ENCODE measurements around the gene C1orf115. TPM values are rescaled to one million over a fixed set of nuclear protein-coding genes. Genes with fewer than 3 reads are reported as not detected.

Gene C1orf115
- polyA plus RNA-seq, 3 donors, result 0.47 to 3.1 (median 1.9) TPM

DNA sequence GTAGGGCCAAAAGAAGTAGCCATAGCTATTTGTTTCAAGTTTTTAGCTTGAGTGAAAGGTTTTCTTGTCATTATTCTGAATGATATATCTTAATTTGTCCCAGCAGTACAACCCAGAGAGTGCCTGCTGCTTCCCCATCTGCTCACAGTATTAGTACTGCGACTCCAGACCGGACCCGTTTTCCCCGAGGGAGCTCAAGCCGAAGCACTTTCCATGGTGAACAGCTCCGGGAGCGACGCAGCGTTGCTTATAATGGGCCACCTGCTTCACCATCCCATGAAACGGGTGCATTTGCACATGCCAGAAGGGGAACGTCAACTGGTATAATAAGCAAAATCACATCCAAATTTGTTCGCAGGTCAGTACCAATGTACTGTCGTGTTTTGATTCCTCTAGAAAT lies 37.2 kb upstream of the C1orf115 start:
- 100% methylated on average over 6 of the region's 13 CpGs for WGBS (ENCODE audit: insufficient coverage)

DNA sequence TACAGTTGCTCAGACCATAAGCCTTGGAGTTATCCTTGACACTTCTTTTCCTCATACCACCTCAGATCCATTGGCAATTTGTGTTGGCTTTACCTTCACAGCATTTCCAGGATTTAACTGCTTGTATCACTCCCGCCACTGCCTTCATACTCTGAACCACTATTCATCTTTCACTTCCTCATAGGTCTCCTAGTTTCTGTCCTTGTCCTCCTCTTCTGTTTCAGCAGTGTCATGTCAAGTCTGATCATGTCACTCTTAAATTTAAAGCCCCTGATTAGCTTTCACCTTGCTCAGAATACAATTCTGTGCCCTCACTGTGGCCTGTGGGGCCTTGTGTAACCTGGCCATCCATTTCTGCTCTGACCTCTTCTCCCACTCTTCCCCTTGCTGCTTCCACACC lies 34.7 kb upstream of the C1orf115 start:
- no peaks in the 10 kb centered on the region for H3K9me3 Mint-ChIP-seq
- Histone ChIP-seq H3K79me2 (ENCODE audit: insufficient read depth, low read length) (no peaks in the 10 kb centered on the region), H3K4me3 (replicated peaks in 1 of 3; ENCODE audit: low read depth in 2 of 3, low read length in 3 of 3) (no peak overlapping the region), H4K20me1 (ENCODE audit: insufficient read depth, low read length) (no peaks in the 10 kb centered on the region), H2AFZ (ENCODE audit: insufficient read depth, low read depth, low read length, poor library complexity, severe bottlenecking) (peak overlapping the region; percentile 44), H3K27me3 (ENCODE audit: control insufficient read depth in 2 of 2, insufficient read depth in 2 of 2, low read length in 2 of 2) (no peaks in the 10 kb centered on the region), H3K27ac (ENCODE audit: low read depth in 1 of 2, low read length in 2 of 2) (no peak overlapping the region), H3K4me1 (ENCODE audit: control insufficient read depth in 1 of 2, insufficient read depth in 2 of 2, low read length in 2 of 2) (no peaks in the 10 kb centered on the region), H3K9me3 (replicated peaks in 1 of 2; ENCODE audit: control insufficient read depth in 1 of 2, insufficient read depth in 1 of 2, low read length in 2 of 2) (no peaks in the 10 kb centered on the region), H3K9ac (ENCODE audit: insufficient read depth, low read length, poor library complexity, severe bottlenecking) (no peak overlapping the region), H3K4me2 (replicated peaks; ENCODE audit: extremely low read depth, low read length, poor library complexity, severe bottlenecking) (peak overlapping the region; percentile 14), H3K36me3 (replicated peaks in 1 of 2; ENCODE audit: control insufficient read depth in 1 of 2, insufficient read depth in 2 of 2, low read length in 2 of 2) (no peaks in the 10 kb centered on the region)
- H3K4me1 Mint-ChIP-seq, result peaks cover 6% of the 10 kb centered on the region
- intact Hi-C loops (cut with micrococcal nuclease), result no loop called here
- no peak for DNase-seq
- H3K27me3 Mint-ChIP-seq (ENCODE audit: low read depth in 3 of 3), result peaks cover 0 to 4% (median 0%) of the 10 kb centered on the region in 3 donors
- H3K27ac Mint-ChIP-seq, result no peak overlapping the region
- TF ChIP-seq, protein P1, sequence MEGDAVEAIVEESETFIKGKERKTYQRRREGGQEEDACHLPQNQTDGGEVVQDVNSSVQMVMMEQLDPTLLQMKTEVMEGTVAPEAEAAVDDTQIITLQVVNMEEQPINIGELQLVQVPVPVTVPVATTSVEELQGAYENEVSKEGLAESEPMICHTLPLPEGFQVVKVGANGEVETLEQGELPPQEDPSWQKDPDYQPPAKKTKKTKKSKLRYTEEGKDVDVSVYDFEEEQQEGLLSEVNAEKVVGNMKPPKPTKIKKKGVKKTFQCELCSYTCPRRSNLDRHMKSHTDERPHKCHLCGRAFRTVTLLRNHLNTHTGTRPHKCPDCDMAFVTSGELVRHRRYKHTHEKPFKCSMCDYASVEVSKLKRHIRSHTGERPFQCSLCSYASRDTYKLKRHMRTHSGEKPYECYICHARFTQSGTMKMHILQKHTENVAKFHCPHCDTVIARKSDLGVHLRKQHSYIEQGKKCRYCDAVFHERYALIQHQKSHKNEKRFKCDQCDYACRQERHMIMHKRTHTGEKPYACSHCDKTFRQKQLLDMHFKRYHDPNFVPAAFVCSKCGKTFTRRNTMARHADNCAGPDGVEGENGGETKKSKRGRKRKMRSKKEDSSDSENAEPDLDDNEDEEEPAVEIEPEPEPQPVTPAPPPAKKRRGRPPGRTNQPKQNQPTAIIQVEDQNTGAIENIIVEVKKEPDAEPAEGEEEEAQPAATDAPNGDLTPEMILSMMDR (IDR thresholded peaks at IDR 0.05), result no peak
- no peaks in the 10 kb centered on the region for H3K36me3 Mint-ChIP-seq
- WGBS (ENCODE audit: insufficient coverage), result 10% methylated on average over 1 of the region's 1 CpG
- H3K4me3 Mint-ChIP-seq, result peak overlapping the region in 1 of 2 donors; percentile 66

More for the DNA sequence above, 37.2 kb upstream of the C1orf115 start:
- TF ChIP-seq, protein P1 (IDR thresholded peaks at IDR 0.05), result no peak
- no peak overlapping the region for H3K4me3 Mint-ChIP-seq
- H3K4me1 Mint-ChIP-seq, result peaks cover 6% of the 10 kb centered on the region
- H3K27ac Mint-ChIP-seq, result no peak overlapping the region
- Histone ChIP-seq H2AFZ (ENCODE audit: insufficient read depth, low read depth, low read length, poor library complexity, severe bottlenecking) (no peak overlapping the region), H3K36me3 (replicated peaks in 1 of 2; ENCODE audit: control insufficient read depth in 1 of 2, insufficient read depth in 2 of 2, low read length in 2 of 2) (no peaks in the 10 kb centered on the region), H4K20me1 (ENCODE audit: insufficient read depth, low read length) (no peaks in the 10 kb centered on the region), H3K79me2 (ENCODE audit: insufficient read depth, low read length) (no peaks in the 10 kb centered on the region), H3K4me1 (ENCODE audit: control insufficient read depth in 1 of 2, insufficient read depth in 2 of 2, low read length in 2 of 2) (no peaks in the 10 kb centered on the region), H3K4me3 (replicated peaks in 1 of 3; ENCODE audit: low read depth in 2 of 3, low read length in 3 of 3) (no peak overlapping the region), H3K4me2 (replicated peaks; ENCODE audit: extremely low read depth, low read length, poor library complexity, severe bottlenecking) (no peak overlapping the region), H3K27me3 (ENCODE audit: control insufficient read depth in 2 of 2, insufficient read depth in 2 of 2, low read length in 2 of 2) (no peaks in the 10 kb centered on the region), H3K9ac (ENCODE audit: insufficient read depth, low read length, poor library complexity, severe bottlenecking) (no peak overlapping the region), H3K27ac (ENCODE audit: low read depth in 1 of 2, low read length in 2 of 2) (no peak overlapping the region), H3K9me3 (replicated peaks in 1 of 2; ENCODE audit: control insufficient read depth in 1 of 2, insufficient read depth in 1 of 2, low read length in 2 of 2) (no peaks in the 10 kb centered on the region)
- H3K27me3 Mint-ChIP-seq (ENCODE audit: low read depth in 3 of 3), result peaks cover 0 to 3% (median 2%) of the 10 kb centered on the region in 3 donors
- DNase-seq, result no peak
- H3K36me3 Mint-ChIP-seq, result no peaks in the 10 kb centered on the region
- intact Hi-C loops (cut with micrococcal nuclease), result no loop called here
- H3K9me3 Mint-ChIP-seq, result peaks cover 0 to 1% (median 0%) of the 10 kb centered on the region in 7 donors

Measured in CD14-positive monocyte (primary cell).